GM19324 (cell line): ENCODE results near the gene SLC66A2.

Source experiments
- ATAC-seq: cut with Tn5 transposase; IDR thresholded peaks from one replicate; pipeline ENCODE4 v1.9.1; 2021; ENCODE audit warnings: mild to moderate bottlenecking, moderate library complexity; ENCODE audit not compliant: unreplicated experiment, low FRiP score

Gene SLC66A2

DNA sequence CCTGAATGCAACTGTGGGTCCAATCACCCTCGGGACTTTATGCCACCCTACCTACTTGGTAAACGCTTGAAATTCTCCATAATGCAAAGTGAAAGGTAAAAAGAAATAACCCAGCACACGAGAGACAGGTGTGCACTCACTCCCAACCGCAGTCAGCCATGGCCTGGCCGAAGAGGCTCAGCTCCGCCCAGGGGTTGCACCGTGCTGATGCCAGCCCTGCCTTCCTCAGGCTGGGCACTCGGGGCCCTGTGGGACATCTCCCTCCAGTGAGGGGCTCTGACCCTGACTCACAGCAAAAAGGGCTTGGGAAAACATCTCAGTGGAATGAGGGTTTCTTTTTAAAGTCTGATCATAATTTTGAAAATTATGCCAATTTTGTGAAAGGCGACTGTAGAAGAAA, 13.3 kb downstream of the SLC66A2 start:
- no peak for ATAC-seq

- ATAC-seq, result no peak
Measured at GRCh38 chr18:79937103-79937860, 14.2 kb downstream of the SLC66A2 start.

DNA sequence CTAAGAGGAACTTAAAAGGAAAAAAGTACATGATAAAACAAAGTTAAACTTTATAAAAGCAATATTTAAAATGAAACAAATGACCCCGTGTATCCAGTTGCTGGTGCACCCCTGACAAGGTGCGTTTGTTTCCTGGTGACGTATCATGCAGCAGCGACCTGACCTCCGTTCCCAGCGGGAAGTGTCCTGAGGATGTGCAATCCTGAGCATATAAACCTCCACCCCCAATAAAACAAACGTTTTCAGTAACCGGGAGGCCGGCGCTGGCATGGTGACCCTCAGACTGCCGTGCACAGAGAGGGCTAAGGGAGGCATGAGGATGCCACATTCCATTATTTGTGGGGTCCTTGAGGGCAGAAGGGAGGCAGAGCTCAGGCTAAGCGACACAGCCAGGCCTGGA, 14.8 kb downstream of the SLC66A2 start:
- ATAC-seq, result no peak

- ATAC-seq, result no peak
Measured at GRCh38 chr18:79935925-79936324, 15.5 kb downstream of the SLC66A2 start.

- ATAC-seq, result no peak
Measured at GRCh38 chr18:79935499-79935898, 16.0 kb downstream of the SLC66A2 start.

DNA sequence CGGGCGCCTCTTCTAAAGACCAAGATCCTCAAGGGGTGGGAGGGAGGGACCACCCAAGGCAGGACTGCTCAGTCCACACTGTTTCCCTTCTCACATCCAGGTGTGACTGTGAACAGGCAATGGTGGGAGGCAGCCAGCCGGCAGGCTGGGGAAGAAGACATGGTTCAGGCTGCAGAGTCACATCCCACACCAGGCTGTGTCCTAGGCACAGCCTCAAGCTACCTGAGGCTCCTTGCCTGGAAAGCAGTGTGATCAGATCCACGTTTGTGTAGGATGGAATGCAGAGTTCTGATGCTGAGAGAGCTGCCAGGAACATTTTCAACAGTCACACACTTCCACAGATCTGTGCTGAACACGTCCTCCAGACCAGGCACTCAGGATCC, 16.4 kb downstream of the SLC66A2 start:
- no peak for ATAC-seq

GRCh38 chr18:79934311-79935097, 16.9 kb downstream of the SLC66A2 start:
- ATAC-seq, result no peak

DNA sequence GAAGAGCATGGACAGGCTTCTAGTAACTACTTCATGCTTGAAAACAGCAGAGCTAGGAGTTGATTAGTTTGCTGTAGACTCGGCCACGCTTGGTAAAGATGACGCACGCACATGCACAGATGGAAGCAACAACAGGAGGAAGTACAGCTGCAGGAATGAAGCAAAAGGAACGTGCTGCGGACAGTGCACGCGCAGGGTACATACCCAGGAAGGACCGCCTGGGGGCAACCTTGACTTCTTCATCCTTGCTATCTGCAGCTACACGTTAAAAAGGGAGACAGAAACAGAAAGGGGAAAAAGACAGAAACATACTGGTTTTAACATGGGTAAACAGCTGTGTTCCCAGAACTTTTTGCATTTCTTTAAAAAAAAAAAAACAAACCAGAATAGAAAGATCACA, 17.7 kb downstream of the SLC66A2 start:
- ATAC-seq, result no peak

DNA sequence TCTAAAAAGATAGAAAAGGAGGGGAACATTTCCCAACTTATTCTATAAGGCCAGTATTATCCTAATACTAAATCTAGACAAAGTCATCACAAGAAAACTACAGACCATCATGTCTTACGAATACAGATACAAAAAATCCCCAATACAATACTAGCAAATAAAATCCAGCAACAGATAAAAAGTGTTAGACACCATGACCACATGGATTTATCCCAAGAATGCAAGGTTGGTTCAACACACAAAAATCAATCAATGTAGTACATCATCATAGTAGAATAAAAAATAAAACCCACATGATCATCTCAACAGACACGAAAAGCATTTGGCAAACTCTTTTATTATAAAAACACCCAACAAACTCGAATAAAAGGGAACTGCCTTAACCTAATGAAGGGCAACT, 18.5 kb downstream of the SLC66A2 start:
- no peak for ATAC-seq

- no peak for ATAC-seq
Measured at GRCh38 chr18:79931475-79931874, 20.0 kb downstream of the SLC66A2 start.

DNA sequence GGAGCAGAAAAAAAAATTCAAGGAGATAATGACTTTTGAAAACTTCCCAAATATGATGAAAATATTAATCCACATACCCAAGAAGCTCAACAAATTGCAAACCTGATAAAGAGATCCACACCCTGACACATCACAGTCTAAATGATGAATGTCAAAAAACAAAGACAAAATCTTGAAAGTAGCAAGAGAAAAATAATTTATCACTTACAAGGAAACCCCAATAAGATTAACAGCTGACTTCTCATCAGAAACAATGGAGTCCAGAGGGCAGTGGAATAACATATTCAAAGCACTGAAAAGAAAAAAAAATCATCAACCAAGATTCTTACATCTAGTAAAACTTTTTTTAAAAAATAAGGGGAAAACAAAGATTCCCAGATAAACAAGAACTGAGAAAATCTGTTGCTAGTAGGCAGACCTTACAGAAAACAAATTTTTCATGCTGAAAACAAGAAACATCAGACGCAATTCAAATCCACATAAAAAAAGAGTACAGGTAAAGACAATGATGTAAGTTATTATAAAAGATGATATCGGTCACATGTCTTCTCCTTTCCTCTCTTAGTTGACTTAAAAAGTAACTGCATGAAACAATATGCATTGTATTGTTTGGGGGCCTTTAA, 21.3 kb downstream of the SLC66A2 start:
- no peak for ATAC-seq

GRCh38 chr18:79928563-79928960, 22.9 kb downstream of the SLC66A2 start:
- ATAC-seq, result no peak

GRCh38 chr18:79927607-79928562, 23.6 kb downstream of the SLC66A2 start:
- no peak for ATAC-seq

DNA sequence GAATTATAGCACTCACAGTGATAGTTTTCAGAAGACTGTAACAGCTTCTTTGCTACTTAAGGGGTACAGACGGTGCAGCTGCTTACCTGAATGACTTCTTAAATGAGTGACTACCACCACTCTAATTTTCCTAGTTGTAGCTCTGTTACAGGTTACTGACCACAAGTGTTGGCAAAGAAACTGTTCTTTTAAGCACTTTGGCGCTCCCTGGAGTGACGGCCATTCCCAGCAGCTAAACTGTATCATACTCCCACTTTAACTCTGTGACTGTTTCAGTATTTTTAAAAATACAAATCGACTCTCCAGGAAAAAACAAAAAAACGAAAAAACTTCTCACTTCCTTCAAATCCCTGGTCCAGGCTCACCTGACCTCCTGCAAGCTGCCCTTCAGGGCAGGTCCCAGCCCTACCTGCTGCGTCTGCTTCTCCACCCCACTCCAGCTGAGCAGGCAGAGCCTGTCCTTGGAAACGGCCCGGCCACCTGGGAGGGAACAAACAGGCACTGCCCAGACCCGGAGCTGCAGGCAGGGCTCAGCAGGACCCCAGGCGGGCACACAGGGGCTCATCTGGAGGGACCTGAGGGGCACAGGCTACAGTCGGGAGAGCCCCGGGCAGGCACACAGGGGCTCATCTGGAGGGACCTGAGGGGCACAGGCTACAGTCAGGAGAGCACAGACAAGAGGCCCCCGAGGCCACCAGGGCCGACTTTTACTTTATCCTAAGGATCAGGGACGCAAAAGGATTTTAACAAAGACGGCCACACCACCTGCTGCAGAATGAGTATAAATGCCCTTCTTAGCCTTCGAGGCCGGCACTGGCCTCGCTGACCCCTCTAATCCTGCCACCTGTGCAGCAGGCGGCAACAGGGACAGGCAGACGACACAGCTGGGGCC, 24.5 kb downstream of the SLC66A2 start:
- no peak for ATAC-seq

DNA sequence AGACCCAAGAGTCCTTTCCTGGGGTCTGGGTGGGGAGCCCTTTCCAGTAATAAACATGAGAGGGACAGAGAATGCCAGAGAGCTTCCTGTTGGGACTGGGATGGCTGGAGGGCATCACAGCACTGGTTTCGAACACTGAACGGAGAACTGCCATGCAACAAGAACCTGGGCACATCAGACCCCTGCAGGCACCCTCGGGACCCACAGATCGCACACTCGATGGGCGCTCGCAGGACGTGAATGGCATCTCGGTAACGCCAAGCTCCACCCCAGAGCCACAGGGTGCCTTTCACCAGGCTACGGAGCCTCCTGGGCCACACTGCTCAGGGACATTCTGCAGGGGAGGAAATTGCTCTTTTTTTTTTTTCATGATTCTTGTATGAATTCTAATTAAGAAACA, 25.1 kb downstream of the SLC66A2 start:
- no peak for ATAC-seq

DNA sequence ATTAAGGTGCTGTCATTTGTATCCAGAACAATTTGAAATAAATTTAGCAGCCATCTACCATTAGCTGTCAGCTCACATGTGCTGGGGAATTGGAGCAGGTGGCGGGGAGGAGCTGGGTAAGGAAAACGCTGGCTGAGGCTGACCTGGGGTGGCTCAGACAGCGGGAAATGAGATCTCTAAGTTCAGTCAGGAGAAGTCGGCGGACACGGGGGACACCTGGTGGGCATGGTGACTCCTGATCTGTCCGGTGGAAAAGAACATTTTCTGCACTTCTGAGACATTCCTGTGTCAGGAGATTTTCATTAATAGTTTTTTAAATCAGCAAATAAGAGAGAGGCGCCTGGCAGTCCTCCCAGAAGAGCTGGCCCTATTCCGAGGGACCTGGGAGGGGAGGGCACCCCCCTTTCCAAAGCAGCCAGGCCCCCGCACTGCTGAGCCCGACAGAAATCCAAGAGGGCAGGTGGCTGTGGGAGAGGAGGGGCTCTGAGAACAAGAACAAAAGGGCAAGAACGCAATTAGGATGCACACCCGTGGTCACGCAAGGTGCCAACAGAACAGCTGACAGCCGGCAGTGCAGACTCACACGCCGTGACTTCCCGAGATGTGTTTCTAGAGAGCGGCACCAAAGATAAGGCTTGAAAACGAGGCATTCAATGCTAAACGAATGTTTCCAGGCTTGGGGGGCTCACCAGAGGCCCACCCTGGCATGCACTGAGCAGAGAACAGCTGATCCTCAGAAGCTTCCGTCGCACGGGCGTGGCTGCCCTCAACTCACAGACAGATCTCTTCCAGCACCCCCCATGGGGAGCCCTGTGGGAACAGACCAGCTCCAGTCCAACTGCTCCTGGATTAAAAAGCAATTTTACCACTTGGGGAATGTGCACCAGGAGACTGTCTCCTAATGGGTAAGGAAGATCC, 26.4 kb downstream of the SLC66A2 start:
- no peak for ATAC-seq

- ATAC-seq, result no peak
Measured at GRCh38 chr18:79923896-79924585, 27.4 kb downstream of the SLC66A2 start.

GRCh38 chr18:79922971-79923411, 28.5 kb downstream of the SLC66A2 start:
- ATAC-seq, result no peak
